ENCODE results near the gene MMEL1.
A peak's percentile ranks its signal among the peaks of the same experiment; 100 is the strongest.

Gene MMEL1

GRCh38 chr1:2642560-2643413, 10.0 kb upstream of the MMEL1 start:
- DNase-seq: peak; percentile 96

GRCh38 chr1:2642131-2642559, 9.3 kb upstream of the MMEL1 start:
- no peak for DNase-seq

GRCh38 chr1:2641381-2642130, 8.7 kb upstream of the MMEL1 start:
- DNase-seq: no peak

- no peak for DNase-seq
Measured at GRCh38 chr1:2640626-2641025, 7.8 kb upstream of the MMEL1 start.

GRCh38 chr1:2639607-2640521, 7.0 kb upstream of the MMEL1 start:
- no peak for DNase-seq

GRCh38 chr1:2639203-2639602, 6.4 kb upstream of the MMEL1 start:
- no peak for DNase-seq

- no peak for DNase-seq
Measured at GRCh38 chr1:2638466-2639115, 5.8 kb upstream of the MMEL1 start.

GRCh38 chr1:2637442-2638145, 4.8 kb upstream of the MMEL1 start:
- DNase-seq: no peak

GRCh38 chr1:2636733-2637132, 3.9 kb upstream of the MMEL1 start:
- no peak for DNase-seq

GRCh38 chr1:2635361-2636010, 2.7 kb upstream of the MMEL1 start:
- DNase-seq: no peak

GRCh38 chr1:2633936-2634491, 1.2 kb upstream of the MMEL1 start:
- DNase-seq: no peak

GRCh38 chr1:2633366-2633935, 635 bp upstream of the MMEL1 start:
- no peak for DNase-seq

GRCh38 chr1:2632051-2632430, 775 bp downstream of the MMEL1 start:
- no peak for DNase-seq

GRCh38 chr1:2631136-2632050, 1.4 kb downstream of the MMEL1 start:
- DNase-seq: no peak

GRCh38 chr1:2630498-2631135, 2.2 kb downstream of the MMEL1 start:
- no peak for DNase-seq

GRCh38 chr1:2629627-2630497, 3.0 kb downstream of the MMEL1 start:
- no peak for DNase-seq

GRCh38 chr1:2628933-2629626, 3.7 kb downstream of the MMEL1 start:
- peak; percentile 47 for DNase-seq
